Measurements from ENCODE around the gene MTA1. TPM values are rescaled to one million over a fixed set of nuclear protein-coding genes. Genes with fewer than 3 reads are reported as not detected.

MTA1 gene
- total RNA-seq, 1 donor from 2014 or later = 74.8 TPM

- no peak for TF ChIP-seq CTCF (IDR thresholded peaks at IDR 0.05)
- no peak for ATAC-seq
- H3K9me3 ChIP-seq = no peaks in the 10 kb centered on the region
- peaks cover 25% of the 10 kb centered on the region for H3K4me1 ChIP-seq
- H3K27me3 ChIP-seq = no peaks in the 10 kb centered on the region
- no peak overlapping the region for H3K4me3 ChIP-seq
- no peak overlapping the region for H3K27ac ChIP-seq
- H3K36me3 ChIP-seq = no peaks in the 10 kb centered on the region
- intact Hi-C loops (cut with DNase I) = no loop called here
- DNase-seq = no peak
Measured at GRCh38 chr14:105417690-105418121, 1.9 kb upstream of the MTA1 start.

- Histone ChIP-seq H3K36me3 (no peaks in the 10 kb centered on the region), H3K27me3 (no peaks in the 10 kb centered on the region), H3K27ac (no peak overlapping the region), H3K4me3 (peak overlapping the region; percentile 72), H3K4me1 (peaks cover 25% of the 10 kb centered on the region), H3K9me3 (no peaks in the 10 kb centered on the region)
- ATAC-seq (no peak), DNase-seq (no peak)
- intact Hi-C loops (cut with DNase I) = no loop called here
- TF ChIP-seq CTCF (IDR thresholded peaks at IDR 0.05) = no peak
Measured at GRCh38 chr14:105418269-105419194, 1.1 kb upstream of the MTA1 start.

- H3K27ac ChIP-seq = peak overlapping the region; percentile 65
- H3K27me3 ChIP-seq = no peaks in the 10 kb centered on the region
- H3K9me3 ChIP-seq = no peaks in the 10 kb centered on the region
- TF ChIP-seq CTCF (IDR thresholded peaks at IDR 0.05) = no peak
- ATAC-seq (no peak), DNase-seq (peak; percentile 64)
- intact Hi-C loops (cut with DNase I) = no loop called here
- H3K4me1 ChIP-seq = peaks cover 23% of the 10 kb centered on the region
- no peaks in the 10 kb centered on the region for H3K36me3 ChIP-seq
- peak overlapping the region; percentile 77 for H3K4me3 ChIP-seq
Measured at GRCh38 chr14:105420101-105420973, 710 bp downstream of the MTA1 start.

GRCh38 chr14:105420974-105421674 lies 1.5 kb downstream of the MTA1 start:
- no peaks in the 10 kb centered on the region for H3K36me3 ChIP-seq
- intact Hi-C loops (cut with DNase I) = no loop called here
- ATAC-seq (no peak), DNase-seq (peak; percentile 63)
- peak overlapping the region; percentile 77 for H3K4me3 ChIP-seq
- no peak for TF ChIP-seq CTCF (IDR thresholded peaks at IDR 0.05)
- H3K27me3 ChIP-seq = no peaks in the 10 kb centered on the region
- H3K4me1 ChIP-seq = peaks cover 20% of the 10 kb centered on the region
- H3K27ac ChIP-seq = peak overlapping the region; percentile 65
- H3K9me3 ChIP-seq = no peaks in the 10 kb centered on the region
